IPS-15b (cell line): ENCODE measurements around the gene XRN1.
"Not testable (repeated sequence)": the region's sequence is repeated elsewhere in the genome, so short reads cannot be mapped to it uniquely, and the experiment has no call there.

Source experiments
- H3K27me3 ChIP-seq: one replicate; pipeline ENCODE4 v1.6.1; 2013; ENCODE audit warnings: low read length; ENCODE audit not compliant: control insufficient read depth, insufficient read depth
- H3K36me3 ChIP-seq: one replicate; pipeline ENCODE4 v1.6.1; 2013; ENCODE audit warnings: low read length; ENCODE audit not compliant: control insufficient read depth, insufficient read depth
- H3K4me1 ChIP-seq: one replicate; pipeline ENCODE4 v1.6.1; 2013; ENCODE audit warnings: mild to moderate bottlenecking, low read length; ENCODE audit not compliant: control insufficient read depth, insufficient read depth
- H3K4me3 ChIP-seq: one replicate; pipeline ENCODE4 v1.5.1; 2013; ENCODE audit warnings: low read depth, low read length
- H3K9ac ChIP-seq: one replicate; pipeline ENCODE4 v1.6.1; 2013; ENCODE audit warnings: low read depth, mild to moderate bottlenecking, low read length
- H3K9me3 ChIP-seq: one replicate; pipeline ENCODE4 v1.6.1; 2013; ENCODE audit warnings: mild to moderate bottlenecking, low read length; ENCODE audit not compliant: control insufficient read depth, insufficient read depth

The XRN1 gene

DNA sequence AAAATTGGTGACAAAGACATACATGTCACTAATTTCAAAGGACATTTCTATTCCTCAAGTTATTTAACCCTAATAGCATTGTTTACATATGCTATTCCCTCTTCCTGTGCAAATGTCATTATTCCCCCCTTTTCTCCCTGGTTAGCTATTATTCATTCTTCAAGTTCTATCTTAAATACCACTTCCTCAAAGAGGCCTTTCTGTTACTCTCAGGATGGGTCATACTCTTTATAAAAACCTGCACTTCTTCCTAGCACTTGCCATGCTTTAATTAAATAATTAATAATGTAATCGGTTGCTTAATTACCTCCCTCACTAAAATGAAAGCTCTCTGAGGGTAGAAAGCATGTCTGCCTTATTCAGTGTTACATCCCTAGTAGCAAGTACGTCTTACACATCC is 88.5 kb downstream of the XRN1 start:
- H3K4me1 ChIP-seq = no peaks in the 10 kb centered on the region
- H3K36me3 ChIP-seq = no peaks in the 10 kb centered on the region

DNA sequence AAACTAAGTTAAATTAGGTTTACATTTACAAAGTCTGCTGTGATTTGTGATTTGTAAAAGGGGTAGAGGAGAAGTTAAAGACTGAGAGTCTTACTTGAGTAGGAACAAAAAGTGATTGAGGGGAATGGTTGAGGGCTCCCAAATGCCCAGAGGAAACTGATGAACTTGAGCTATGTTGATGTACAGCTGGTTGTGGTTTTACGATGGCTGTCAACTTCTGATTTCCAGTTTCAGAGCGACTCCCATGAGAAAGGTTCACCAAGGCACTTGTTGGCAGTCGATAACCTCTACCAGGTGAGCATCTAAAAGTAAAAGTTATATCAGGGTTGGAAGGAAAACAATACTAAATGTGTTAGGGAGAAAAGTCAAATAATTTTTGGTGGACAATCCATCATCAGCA is 91.0 kb downstream of the XRN1 start:
- Histone ChIP-seq H3K36me3 (no peaks in the 10 kb centered on the region), H3K9ac (no peak overlapping the region), H3K27me3 (no peaks in the 10 kb centered on the region), H3K4me3 (no peak overlapping the region), H3K4me1 (no peaks in the 10 kb centered on the region), H3K9me3 (no peaks in the 10 kb centered on the region)

More for the DNA sequence above, 88.5 kb downstream of the XRN1 start:
- Histone ChIP-seq H3K9me3 (no peaks in the 10 kb centered on the region), H3K27me3 (no peaks in the 10 kb centered on the region), H3K4me3 (no peak overlapping the region), H3K9ac (no peak overlapping the region)

DNA sequence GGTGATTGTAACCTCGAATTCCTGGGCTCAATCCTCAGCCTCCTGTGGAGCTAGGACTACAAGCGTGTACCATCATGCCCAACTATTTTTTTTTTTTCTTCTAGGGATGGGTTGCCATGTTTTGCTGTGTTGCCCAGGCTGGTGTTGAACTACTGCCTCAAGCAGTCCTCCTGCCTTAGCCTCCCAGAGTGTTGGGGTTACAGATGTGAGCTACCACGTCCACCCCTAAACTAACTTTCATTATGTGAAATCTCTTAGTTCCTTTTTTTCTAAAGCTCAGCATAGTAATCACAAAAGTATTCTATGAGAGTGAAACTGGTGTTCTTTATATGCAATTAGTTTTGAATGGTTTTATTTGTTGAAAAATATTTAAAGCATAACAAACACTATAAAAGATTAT is 92.1 kb downstream of the XRN1 start:
- H3K9ac ChIP-seq = no peak overlapping the region
- no peak overlapping the region for H3K4me3 ChIP-seq
- no peaks in the 10 kb centered on the region for H3K27me3 ChIP-seq
- H3K36me3 ChIP-seq = no peaks in the 10 kb centered on the region
- no peaks in the 10 kb centered on the region for H3K9me3 ChIP-seq
- H3K4me1 ChIP-seq = no peaks in the 10 kb centered on the region

DNA sequence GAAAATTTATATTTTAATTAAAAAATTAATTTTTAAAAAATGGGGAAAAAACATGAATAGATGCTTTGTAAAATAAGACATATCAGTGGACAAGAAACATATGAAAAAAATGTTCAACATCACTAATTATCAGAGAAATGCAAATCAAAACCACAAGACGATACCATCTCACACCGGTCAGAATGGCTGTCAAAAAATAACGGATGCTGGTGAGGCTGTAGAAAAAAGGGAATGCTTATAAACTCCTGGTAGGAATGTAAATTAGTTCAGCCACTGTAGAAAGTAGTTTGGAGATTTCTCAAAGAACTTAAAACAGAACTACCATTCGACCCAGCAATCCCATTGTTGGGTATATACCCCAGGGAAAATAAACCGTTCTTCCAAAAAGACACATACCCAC is 93.8 kb downstream of the XRN1 start:
- no peak overlapping the region for H3K9ac ChIP-seq
- no peaks in the 10 kb centered on the region for H3K27me3 ChIP-seq
- H3K4me3 ChIP-seq = no peak overlapping the region
- H3K4me1 ChIP-seq = no peaks in the 10 kb centered on the region
- H3K9me3 ChIP-seq = no peaks in the 10 kb centered on the region
- H3K36me3 ChIP-seq = no peaks in the 10 kb centered on the region

DNA sequence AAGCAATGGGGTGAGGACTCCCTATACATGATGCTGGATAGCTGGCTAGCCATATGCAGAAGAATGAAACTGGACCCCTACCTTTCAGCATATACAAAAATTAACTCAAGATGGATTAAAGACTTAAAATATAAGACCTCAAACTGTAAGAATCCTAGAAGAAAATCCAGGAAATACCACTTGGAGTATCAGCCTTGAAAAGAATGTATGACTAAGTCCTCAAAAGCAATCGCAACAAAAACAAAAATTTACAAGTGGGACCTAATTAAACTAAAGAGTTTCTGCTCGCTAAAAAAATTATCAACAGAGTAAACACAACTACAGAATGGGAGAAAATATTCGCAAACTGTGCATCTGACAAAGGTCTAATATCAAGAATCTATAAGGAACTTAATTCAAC is 94.3 kb downstream of the XRN1 start:
- Histone ChIP-seq H3K9ac (no peak overlapping the region), H3K9me3 (no peaks in the 10 kb centered on the region), H3K4me3 (no peak overlapping the region), H3K36me3 (no peaks in the 10 kb centered on the region), H3K4me1 (no peaks in the 10 kb centered on the region), H3K27me3 (no peaks in the 10 kb centered on the region)

DNA sequence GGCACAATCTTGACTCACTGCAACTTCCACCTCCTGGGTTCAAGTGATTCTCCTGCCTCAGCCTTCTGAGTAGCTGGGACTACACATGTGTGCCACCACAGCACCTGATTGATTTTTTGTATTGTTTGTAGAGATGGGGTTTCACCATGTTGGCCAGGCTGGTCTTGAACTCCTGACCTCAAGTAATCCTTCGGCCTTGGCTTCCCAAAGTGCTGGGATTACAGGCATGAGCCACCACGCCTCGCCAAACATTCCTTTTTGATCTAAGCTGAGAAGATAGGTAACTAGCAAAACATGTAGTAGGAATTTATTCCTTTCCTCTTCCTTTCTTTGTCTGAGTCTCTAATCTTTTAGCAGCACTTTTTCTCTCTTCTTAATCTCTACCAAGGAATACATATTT is 95.1 kb downstream of the XRN1 start:
- not testable (repeated sequence) for H3K4me3 ChIP-seq, H3K4me1 ChIP-seq, H3K27me3 ChIP-seq, H3K36me3 ChIP-seq, H3K9me3 ChIP-seq, H3K9ac ChIP-seq

DNA sequence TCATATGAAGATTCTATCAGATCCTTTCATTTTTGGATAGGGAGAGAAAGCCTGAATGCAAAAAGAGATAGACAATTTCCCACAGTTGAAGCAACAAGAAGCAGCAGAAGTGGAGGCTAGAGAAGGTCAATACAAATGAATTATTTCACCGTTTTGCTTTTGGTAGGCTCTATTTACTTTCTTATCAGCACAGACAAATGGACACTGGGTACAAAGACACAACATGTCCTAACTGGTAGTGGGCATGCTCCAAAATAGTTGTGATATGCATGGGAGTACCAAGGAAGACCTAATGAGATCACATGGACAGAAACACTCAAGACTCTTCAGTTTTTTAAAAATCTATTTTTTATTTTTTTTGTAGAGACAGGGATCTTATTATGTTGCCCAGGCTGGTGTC is 99.4 kb downstream of the XRN1 start:
- H3K27me3 ChIP-seq = no peaks in the 10 kb centered on the region
- no peaks in the 10 kb centered on the region for H3K9me3 ChIP-seq
- H3K36me3 ChIP-seq = no peaks in the 10 kb centered on the region
- H3K4me3 ChIP-seq = no peak overlapping the region
- no peak overlapping the region for H3K9ac ChIP-seq
- H3K4me1 ChIP-seq = no peaks in the 10 kb centered on the region

DNA sequence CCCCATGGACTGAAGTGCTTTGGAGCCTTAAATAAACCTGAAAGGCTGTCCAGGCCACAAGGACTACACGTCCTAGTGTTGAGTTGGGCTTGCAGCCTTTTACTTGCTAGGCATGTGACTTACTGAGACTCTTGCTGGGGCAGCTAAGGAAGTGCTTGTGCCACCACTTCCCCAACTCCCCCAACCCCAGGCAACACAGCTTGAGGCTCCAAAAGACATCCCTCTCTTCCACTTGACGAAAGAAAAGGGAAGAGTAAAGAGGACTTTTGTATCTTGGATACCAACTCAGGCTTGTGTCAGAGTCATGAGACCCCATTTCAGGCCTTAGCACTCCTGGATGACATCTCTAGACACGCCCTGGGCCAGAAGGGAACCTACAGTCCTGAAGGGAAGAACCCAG is 109.8 kb downstream of the XRN1 start:
- Histone ChIP-seq H3K9ac (no peak overlapping the region), H3K36me3 (peaks cover 4% of the 10 kb centered on the region), H3K4me3 (no peak overlapping the region), H3K27me3 (no peaks in the 10 kb centered on the region), H3K4me1 (no peaks in the 10 kb centered on the region), H3K9me3 (no peaks in the 10 kb centered on the region)

DNA sequence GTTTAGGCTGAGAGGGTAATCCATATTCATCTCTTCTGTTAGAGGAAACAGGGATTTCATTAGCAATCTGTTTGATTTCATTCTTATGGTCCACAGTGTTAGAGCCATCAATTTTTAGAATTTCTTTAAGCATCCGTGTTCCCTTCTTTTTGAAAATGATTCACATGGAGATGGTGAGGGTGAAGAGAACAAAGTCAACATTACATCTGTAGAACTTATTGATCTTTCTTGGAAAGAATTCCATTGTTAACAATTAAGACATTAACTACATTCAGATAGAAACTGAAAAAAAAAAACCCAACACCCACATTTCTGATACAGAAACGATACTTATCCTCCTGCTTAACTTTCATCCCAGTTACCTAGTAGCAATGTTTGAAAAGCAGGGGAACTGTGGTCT is 115.4 kb downstream of the XRN1 start:
- Histone ChIP-seq H3K27me3 (no peaks in the 10 kb centered on the region), H3K4me1 (no peaks in the 10 kb centered on the region), H3K9ac (no peak overlapping the region), H3K4me3 (no peak overlapping the region), H3K36me3 (no peaks in the 10 kb centered on the region), H3K9me3 (no peaks in the 10 kb centered on the region)

DNA sequence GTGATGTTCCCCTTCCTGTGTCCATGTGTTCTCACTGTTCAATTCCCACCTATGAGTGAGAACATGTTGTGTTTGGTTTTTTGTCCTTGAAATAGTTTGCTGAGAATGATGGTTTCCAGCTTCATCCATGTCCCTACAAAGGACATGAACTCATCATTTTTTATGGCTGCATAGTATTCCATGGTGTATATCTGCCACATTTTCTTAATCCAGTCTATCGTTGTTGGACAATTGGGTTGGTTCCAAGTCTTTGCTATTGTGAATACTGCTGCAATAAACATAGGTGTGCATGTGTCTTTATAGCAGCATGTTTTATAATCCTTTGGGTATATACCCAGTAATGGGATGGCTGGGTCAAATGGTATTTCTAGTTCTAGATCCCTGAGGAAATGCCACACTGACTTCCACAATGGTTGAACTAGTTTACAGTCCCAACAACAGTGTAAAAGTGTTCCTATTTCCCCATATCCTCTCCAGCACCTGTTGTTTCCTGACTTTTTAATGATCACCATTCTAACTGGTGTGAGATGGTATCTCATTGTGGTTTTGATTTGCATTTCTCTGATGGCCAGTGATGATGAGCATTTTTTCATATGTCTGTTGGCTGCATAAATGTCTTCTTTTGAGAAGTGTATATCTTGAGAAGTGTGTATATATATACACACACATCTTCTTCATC is 123.4 kb downstream of the XRN1 start:
- not testable (repeated sequence) for H3K4me3 ChIP-seq, H3K9ac ChIP-seq, H3K36me3 ChIP-seq, H3K9me3 ChIP-seq, H3K27me3 ChIP-seq, H3K4me1 ChIP-seq

DNA sequence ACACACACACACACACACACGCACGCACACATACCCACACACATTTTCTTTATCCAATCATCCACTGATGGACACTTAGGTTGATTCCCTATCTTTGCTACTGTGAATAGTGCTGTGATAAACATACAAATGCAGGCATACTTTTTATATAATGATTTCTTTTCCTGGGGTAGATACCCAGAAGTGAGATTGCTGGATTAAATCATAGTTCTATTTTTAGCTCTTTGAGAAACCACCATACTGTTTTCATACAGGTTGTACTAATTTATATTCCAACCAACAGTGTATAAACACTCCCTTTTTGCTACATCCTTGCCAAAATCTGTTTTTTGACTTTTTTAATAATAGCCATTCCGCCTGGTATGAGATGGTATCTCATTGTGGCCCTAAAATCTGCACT is 127.9 kb downstream of the XRN1 start:
- Histone ChIP-seq H3K27me3 (no peaks in the 10 kb centered on the region), H3K9me3 (no peaks in the 10 kb centered on the region), H3K4me1 (no peaks in the 10 kb centered on the region), H3K9ac (no peak overlapping the region), H3K4me3 (no peak overlapping the region), H3K36me3 (no peaks in the 10 kb centered on the region)

DNA sequence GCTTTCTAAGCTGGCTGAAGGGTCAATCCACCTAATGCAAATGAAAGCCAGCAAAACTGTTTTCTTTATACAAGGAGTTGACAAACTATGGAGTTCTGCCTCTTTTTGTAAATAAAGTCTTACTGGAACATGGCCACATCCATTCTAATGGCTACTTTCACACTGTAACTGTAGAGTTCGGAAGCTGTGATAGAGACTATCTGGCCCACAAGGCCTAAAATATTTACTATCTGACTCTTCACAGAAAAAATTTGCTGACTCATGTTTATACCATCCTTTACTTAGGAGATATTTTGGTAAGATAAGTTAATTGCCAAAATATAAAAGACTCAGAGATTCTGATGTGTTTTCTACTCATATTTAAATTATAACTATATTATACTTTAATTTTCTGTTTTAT is 128.7 kb downstream of the XRN1 start:
- no peaks in the 10 kb centered on the region for H3K36me3 ChIP-seq
- no peaks in the 10 kb centered on the region for H3K4me1 ChIP-seq
- H3K9me3 ChIP-seq = no peaks in the 10 kb centered on the region
- H3K27me3 ChIP-seq = no peaks in the 10 kb centered on the region
- H3K4me3 ChIP-seq = no peak overlapping the region
- H3K9ac ChIP-seq = no peak overlapping the region
